ENCODE results near the gene ATP5F1E. TPM values are rescaled to one million over a fixed set of nuclear protein-coding genes. Genes with fewer than 3 reads are reported as not detected.

ATP5F1E gene
- total and polyA plus RNA-seq, 9 of the 15 experiments (the other 6 are each of a cell fraction or from before 2014, with no cell fraction given) = 60.3 to 162 (median 113) TPM

GRCh38 chr20:58981628-58982364, 50.3 kb downstream of the ATP5F1E start (continued):
- TF ChIP-seq, protein P1, sequence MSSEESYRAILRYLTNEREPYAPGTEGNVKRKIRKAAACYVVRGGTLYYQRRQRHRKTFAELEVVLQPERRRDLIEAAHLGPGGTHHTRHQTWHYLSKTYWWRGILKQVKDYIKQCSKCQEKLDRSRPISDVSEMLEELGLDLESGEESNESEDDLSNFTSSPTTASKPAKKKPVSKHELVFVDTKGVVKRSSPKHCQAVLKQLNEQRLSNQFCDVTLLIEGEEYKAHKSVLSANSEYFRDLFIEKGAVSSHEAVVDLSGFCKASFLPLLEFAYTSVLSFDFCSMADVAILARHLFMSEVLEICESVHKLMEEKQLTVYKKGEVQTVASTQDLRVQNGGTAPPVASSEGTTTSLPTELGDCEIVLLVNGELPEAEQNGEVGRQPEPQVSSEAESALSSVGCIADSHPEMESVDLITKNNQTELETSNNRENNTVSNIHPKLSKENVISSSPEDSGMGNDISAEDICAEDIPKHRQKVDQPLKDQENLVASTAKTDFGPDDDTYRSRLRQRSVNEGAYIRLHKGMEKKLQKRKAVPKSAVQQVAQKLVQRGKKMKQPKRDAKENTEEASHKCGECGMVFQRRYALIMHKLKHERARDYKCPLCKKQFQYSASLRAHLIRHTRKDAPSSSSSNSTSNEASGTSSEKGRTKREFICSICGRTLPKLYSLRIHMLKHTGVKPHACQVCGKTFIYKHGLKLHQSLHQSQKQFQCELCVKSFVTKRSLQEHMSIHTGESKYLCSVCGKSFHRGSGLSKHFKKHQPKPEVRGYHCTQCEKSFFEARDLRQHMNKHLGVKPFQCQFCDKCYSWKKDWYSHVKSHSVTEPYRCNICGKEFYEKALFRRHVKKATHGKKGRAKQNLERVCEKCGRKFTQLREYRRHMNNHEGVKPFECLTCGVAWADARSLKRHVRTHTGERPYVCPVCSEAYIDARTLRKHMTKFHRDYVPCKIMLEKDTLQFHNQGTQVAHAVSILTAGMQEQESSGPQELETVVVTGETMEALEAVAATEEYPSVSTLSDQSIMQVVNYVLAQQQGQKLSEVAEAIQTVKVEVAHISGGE (CRISPR knock-in tag; IDR thresholded peaks at IDR 0.05) = 0 out of 6 replicates have a peak, but pooled peaks of 1 of the 3 experiments have one; percentile 29
- TF ChIP-seq NR2C2 (CRISPR knock-in tag; IDR thresholded peaks at IDR 0.05) (no peak), NR2C2 (tag; IDR thresholded peaks at IDR 0.05) (peak; percentile 46; the same call in 1 of the 2 replicates), ZNF384 (IDR thresholded peaks at IDR 0.05; ENCODE audit: low read depth, low read length) (peak; percentile 87), CCNT2 (IDR thresholded peaks at IDR 0.05; ENCODE audit: borderline replicate concordance, extremely low read depth, insufficient read length, low read depth, low read length) (peak; percentile 8), SAP30 (IDR thresholded peaks at IDR 0.05; ENCODE audit: borderline replicate concordance, insufficient read depth, low read depth, low read length, poor library complexity, severe bottlenecking) (peak; percentile 30), EGR1 (conservative IDR thresholded peaks at IDR 0.05) (0 out of 2 replicates have a peak, but pooled peaks have one; percentile 7), ADNP (tag; IDR thresholded peaks at IDR 0.05) (no peak), YY1 (IDR thresholded peaks at IDR 0.05; ENCODE audit: borderline replicate concordance in 1 of 3, control insufficient read depth in 1 of 3, extremely low read depth in 1 of 3, insufficient read depth in 3 of 3, insufficient read length in 1 of 3, insufficient replicate concordance in 2 of 3, low read depth in 1 of 3, low read length in 2 of 3) (peak in 1 of 3 experiments; percentile 70)
- TF ChIP-seq, protein P2, sequence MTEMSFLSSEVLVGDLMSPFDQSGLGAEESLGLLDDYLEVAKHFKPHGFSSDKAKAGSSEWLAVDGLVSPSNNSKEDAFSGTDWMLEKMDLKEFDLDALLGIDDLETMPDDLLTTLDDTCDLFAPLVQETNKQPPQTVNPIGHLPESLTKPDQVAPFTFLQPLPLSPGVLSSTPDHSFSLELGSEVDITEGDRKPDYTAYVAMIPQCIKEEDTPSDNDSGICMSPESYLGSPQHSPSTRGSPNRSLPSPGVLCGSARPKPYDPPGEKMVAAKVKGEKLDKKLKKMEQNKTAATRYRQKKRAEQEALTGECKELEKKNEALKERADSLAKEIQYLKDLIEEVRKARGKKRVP (CRISPR knock-in tag; IDR thresholded peaks at IDR 0.05) = 0 out of 2 replicates have a peak, but pooled peaks have one; percentile 28
- TF ChIP-seq, protein P3, sequence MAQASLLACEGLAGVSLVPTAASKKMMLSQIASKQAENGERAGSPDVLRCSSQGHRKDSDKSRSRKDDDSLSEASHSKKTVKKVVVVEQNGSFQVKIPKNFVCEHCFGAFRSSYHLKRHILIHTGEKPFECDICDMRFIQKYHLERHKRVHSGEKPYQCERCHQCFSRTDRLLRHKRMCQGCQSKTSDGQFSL (CRISPR knock-in tag; IDR thresholded peaks at IDR 0.05) = no peak
- TF ChIP-seq, protein P3 (tag; IDR thresholded peaks at IDR 0.05) = peak in 1 of 2 experiments; percentile 10; a peak in 1 of 4 replicates
